HCT116 (cell line): ENCODE results near the gene DERL3. TPM values are rescaled to one million over a fixed set of nuclear protein-coding genes. Genes with fewer than 3 reads are reported as not detected.

Experiments
- ATAC-seq: fragments of 200-7000 bp; cut with Tn5 transposase; 2 replicates; pipeline ENCODE4 v1.9.1; 2020; ENCODE audit warnings: mild to moderate bottlenecking, moderate library complexity
- BruUV-seq: library from RNA; stranded (reverse); fragments of 400-500 nt; replicated peaks from 2 replicates; lab custom pipeline; 2021; lab: Mats Ljungman, UMichigan
- CTCF ChIA-PET: fragments of 300-600 bp; sonication (Branson Sonifier 250); formaldehyde crosslinking; loops from one replicate; lab custom pipeline; 2021; ENCODE audit warnings: antibody characterized with exemption; lab: Charles Lee
- POLR2A ChIA-PET: fragments of 300-600, 350-600 bp; sonication (Branson Sonifier 250); formaldehyde crosslinking; loops from one replicate; lab custom pipeline; 2021; ENCODE audit warnings: antibody characterized with exemption; lab: Charles Lee
- RAD21 ChIA-PET, 2 experiments: fragments of 300-600 bp; sonication (Branson Sonifier 250); formaldehyde crosslinking; loops; one replicate each; lab custom pipeline; 2023; ENCODE audit warnings: low total read pairs in 2 of 2; ENCODE audit not compliant: uncharacterized antibody in 2 of 2, unreplicated experiment in 2 of 2, low non-redundant PET in 1 of 2; lab: Charles Lee
- DNase-seq: peaks from one replicate; pipeline ENCODE4 v3.0.0-alpha.2; 2010; ENCODE audit warnings: low read depth, low spot score
- H2AFZ ChIP-seq: fragments of 200-600 bp; shearing (Covaris generic), sonication (generic); 2 replicates; pipeline ENCODE4 v1.6.1; 2017; ENCODE audit warnings: low read depth, mixed run types, mixed read lengths, antibody characterized with exemption, low read length; ENCODE audit not compliant: poor library complexity, severe bottlenecking
- H3K27ac ChIP-seq: 2 replicates; pipeline ENCODE4 v1.5.1; 2012; ENCODE audit warnings: low read depth, low read length
- H3K27me3 ChIP-seq: fragments of 200-600 bp; sonication (generic); 2 replicates; pipeline ENCODE4 v1.6.1; 2016; ENCODE audit warnings: mixed run types, low read length, mixed read lengths; ENCODE audit not compliant: insufficient read depth
- H3K36me3 ChIP-seq, 2 experiments: fragments of 200-500 bp in 1 of 2; fragments of 200-600 bp in 1 of 2; sonication (Bioruptor generic) in 1 of 2; sonication (generic) in 1 of 2; 2 replicates each; pipeline versions ENCODE4 v1.5.1 to v1.6.1; 2014 to 2016; ENCODE audit warnings: low read length in 2 of 2, inconsistent platforms in 1 of 2, mixed read lengths in 1 of 2, mixed run types in 1 of 2; ENCODE audit not compliant: insufficient read depth in 2 of 2, control insufficient read depth in 1 of 2
- H3K4me1 ChIP-seq, 2 experiments: fragments of 200-600 bp in 1 of 2; sonication (generic) in 1 of 2; 2 replicates each; pipeline versions ENCODE4 v1.5.1 to v1.6.1; 2012 to 2017; ENCODE audit warnings: low read length in 2 of 2, inconsistent platforms in 1 of 2, mild to moderate bottlenecking in 1 of 2, mixed read lengths in 1 of 2, mixed run types in 1 of 2, moderate library complexity in 1 of 2; ENCODE audit not compliant: insufficient read depth in 2 of 2, control insufficient read depth in 1 of 2
- H3K4me2 ChIP-seq: fragments of 200-600 bp; sonication (generic); 2 replicates; pipeline ENCODE4 v1.6.1; 2017; ENCODE audit warnings: mixed run types, low read length, mixed read lengths
- H3K4me3 ChIP-seq, 2 experiments: fragments of 200-600 bp in 1 of 2; sonication (generic) in 1 of 2; replicated peaks in 1 of 2; 2 replicates each; pipeline ENCODE4 v1.5.1; 2011 to 2016; ENCODE audit warnings: low read length in 2 of 2, control low read depth in 1 of 2, low read depth in 1 of 2, mild to moderate bottlenecking in 1 of 2, mixed read lengths in 1 of 2, mixed run types in 1 of 2
- H3K79me2 ChIP-seq: fragments of 200-600 bp; sonication (generic); 2 replicates; pipeline ENCODE4 v1.6.1; 2017; ENCODE audit warnings: mild to moderate bottlenecking, mixed run types, low read length, moderate library complexity, mixed read lengths; ENCODE audit not compliant: insufficient read depth
- H3K9ac ChIP-seq: fragments of 200-600 bp; sonication (generic); 2 replicates; pipeline ENCODE4 v1.6.1; 2016; ENCODE audit warnings: low read length, mixed read lengths
- H3K9me2 ChIP-seq: fragments of 200-600 bp; sonication (generic), shearing (Covaris generic); 2 replicates; pipeline ENCODE4 v1.6.1; 2017; ENCODE audit warnings: mixed run types, mild to moderate bottlenecking, moderate library complexity; ENCODE audit not compliant: insufficient read depth
- H3K9me3 ChIP-seq, 2 experiments: fragments of 200-500 bp in 1 of 2; fragments of 200-600 bp in 1 of 2; sonication (Bioruptor generic) in 1 of 2; sonication (generic) in 1 of 2; 2 replicates each; pipeline ENCODE4 v1.6.1; 2014 to 2017; ENCODE audit warnings: low read length in 2 of 2, mixed read lengths in 2 of 2, inconsistent platforms in 1 of 2, low read depth in 1 of 2, mild to moderate bottlenecking in 1 of 2, mixed run types in 1 of 2, moderate library complexity in 1 of 2; ENCODE audit not compliant: control insufficient read depth in 1 of 2, insufficient read depth in 1 of 2
- H4K20me1 ChIP-seq: fragments of 200-600 bp; sonication (generic), shearing (Covaris generic); 2 replicates; pipeline ENCODE4 v1.6.1; 2017; ENCODE audit warnings: mixed run types, mild to moderate bottlenecking, moderate library complexity; ENCODE audit not compliant: insufficient read depth
- ELF1 ChIP-seq: IDR thresholded peaks from 2 replicates; pipeline ENCODE4 v1.6.1; 2012; ENCODE audit warnings: low read depth, borderline replicate concordance
- EZH2 ChIP-seq: fragments of 200-600 bp; sonication (generic); IDR thresholded peaks from 2 replicates; pipeline ENCODE4 v1.6.1; 2017; ENCODE audit warnings: antibody characterized with exemption, mixed run types
- FOSL1 ChIP-seq: IDR thresholded peaks from 2 replicates; pipeline ENCODE4 v1.6.1; 2012; ENCODE audit warnings: low read depth
- MAX ChIP-seq: IDR thresholded peaks from 2 replicates; pipeline ENCODE4 v1.6.1; 2012
- POLR2A ChIP-seq: IDR thresholded peaks from 2 replicates; pipeline ENCODE4 v1.7.0; 2011; ENCODE audit warnings: borderline replicate concordance; ENCODE audit not compliant: insufficient read depth, insufficient read length; ENCODE audit errors: extremely low read depth
- POLR2AphosphoS5 ChIP-seq: IDR thresholded peaks from 2 replicates; pipeline ENCODE4 v1.6.1; 2011; ENCODE audit warnings: mild to moderate bottlenecking, low read depth, low read length, moderate library complexity
- RAD21 ChIP-seq: IDR thresholded peaks from 2 replicates; pipeline ENCODE4 v1.6.1; 2012; ENCODE audit warnings: low read depth, mild to moderate bottlenecking
- SIN3A ChIP-seq: IDR thresholded peaks from 2 replicates; pipeline ENCODE4 v1.6.1; 2012; ENCODE audit warnings: low read depth
- SP1 ChIP-seq: IDR thresholded peaks from 2 replicates; pipeline ENCODE4 v1.6.1; 2012; ENCODE audit warnings: low read depth
- YY1 ChIP-seq: IDR thresholded peaks from 2 replicates; pipeline ENCODE4 v1.6.1; 2011; ENCODE audit warnings: low read length, low read depth, moderate library complexity, mild to moderate bottlenecking; ENCODE audit not compliant: insufficient replicate concordance; ENCODE audit errors: extremely low read depth
- ZBTB33 ChIP-seq: IDR thresholded peaks from 2 replicates; pipeline ENCODE4 v1.6.1; 2011; ENCODE audit warnings: mild to moderate bottlenecking, low read length, moderate library complexity; ENCODE audit not compliant: insufficient replicate concordance; ENCODE audit errors: extremely low read depth
- intact Hi-C: fragments of 100-400 bp; cut with micrococcal nuclease; formaldehyde crosslinking; loops from 2 replicates; pipeline ENCODE4 v1.10.0; 2022
- total RNA-seq: library from RNA; stranded (reverse); gene quantifications from one replicate; pipeline ENCODE4 v1.2.1, GENCODE V29; 2021; ENCODE audit not compliant: unreplicated experiment

The DERL3 gene
- total RNA-seq, 1 experiment from 2014 or later = not detected

GRCh38 chr22:23837496-23837859 lies 1.3 kb downstream of the DERL3 start:
- no peak overlapping the region for H3K9ac ChIP-seq
- no peaks in the 10 kb centered on the region for H3K9me3 ChIP-seq
- TF ChIP-seq MAX (no peak), ELF1 (no peak), ZBTB33 (no peak), POLR2A (no peak), SP1 (no peak), FOSL1 (no peak), YY1 (no peak), SIN3A (no peak), POLR2AphosphoS5 (no peak), RAD21 (no peak), EZH2 (no peak)
- ATAC-seq (no peak), DNase-seq (no peak)
- no peaks in the 10 kb centered on the region for H3K27me3 ChIP-seq
- no peak overlapping the region for H2AFZ ChIP-seq
- H3K4me3 ChIP-seq = no peak overlapping the region
- peaks cover 2 to 3% of the 10 kb centered on the region in 2 experiments; a peak in 2 of 4 replicates for H3K36me3 ChIP-seq
- ChIA-PET CTCF (no interaction called here), POLR2A (no interaction called here), RAD21 (no interaction called here)
- H3K79me2 ChIP-seq = no peaks in the 10 kb centered on the region
- no TSS peak for BruUV-seq
- no peaks in the 10 kb centered on the region for H4K20me1 ChIP-seq
- H3K4me2 ChIP-seq = no peak overlapping the region
- no peaks in the 10 kb centered on the region for H3K9me2 ChIP-seq
- intact Hi-C loops = no loop called here
- H3K27ac ChIP-seq = no peak overlapping the region
- H3K4me1 ChIP-seq = no peaks in the 10 kb centered on the region
